Daoy (cell line): ENCODE measurements around the gene ERICH2. TPM values are rescaled to one million over a fixed set of nuclear protein-coding genes. Genes with fewer than 3 reads are reported as not detected.
A peak's percentile ranks its signal among the peaks of the same experiment; 100 is the strongest.
"Not testable (repeated sequence)": the region's sequence is repeated elsewhere in the genome, so short reads cannot be mapped to it uniquely, and the experiment has no call there.

ENCODE experiments used
- DNase-seq: peaks from one replicate; pipeline ENCODE4 v3.0.0-alpha.2; 2015; ENCODE audit warnings: low read depth
- total RNA-seq: library from RNA; depleted of rRNA; stranded (reverse); fragments of >200 nt; shearing (Covaris generic); gene quantifications from 2 replicates; pipeline ENCODE4 v1.2.3, GENCODE V29; 2014; rRNA removed

Gene ERICH2
- 0.42 TPM in 1 of 2 replicates, not detected in the other for total RNA-seq

GRCh38 chr2:170770008-170770605, at the start of gene ERICH2:
TSS of gene ERICH2 (plus strand) at chr2:170770378. CDS start at chr2:170770682, 304 bp downstream.
- peak; percentile 60 for DNase-seq

- DNase-seq = no peak
These were observed 48.5 kb upstream of the ERICH2 start for GRCh38 chr2:170721678-170722077.

- DNase-seq = no peak
These were observed 47.9 kb upstream of the ERICH2 start for GRCh38 chr2:170722301-170722700.

- DNase-seq = no peak
These were observed 46.7 kb upstream of the ERICH2 start for GRCh38 chr2:170723446-170723958.

GRCh38 chr2:170733798-170734600, 36.2 kb upstream of the ERICH2 start:
- DNase-seq = no peak

GRCh38 chr2:170734601-170735000, 35.6 kb upstream of the ERICH2 start:
- DNase-seq = not testable (repeated sequence)

- no peak for DNase-seq
These were observed 33.5 kb upstream of the ERICH2 start for GRCh38 chr2:170736628-170737027.

GRCh38 chr2:170737406-170737805, 32.8 kb upstream of the ERICH2 start:
- DNase-seq = no peak

GRCh38 chr2:170737821-170738220, 32.4 kb upstream of the ERICH2 start:
- DNase-seq = no peak

- peak; percentile 83 for DNase-seq
These were observed 31.1 kb upstream of the ERICH2 start for GRCh38 chr2:170739048-170739447.

GRCh38 chr2:170739507-170740046, 30.6 kb upstream of the ERICH2 start:
- peak; percentile 11 for DNase-seq

- DNase-seq = no peak
These were observed 29.5 kb upstream of the ERICH2 start for GRCh38 chr2:170740660-170741059.

- DNase-seq = no peak
These were observed 28.2 kb upstream of the ERICH2 start for GRCh38 chr2:170742000-170742399.

- no peak for DNase-seq
These were observed 27.2 kb upstream of the ERICH2 start for GRCh38 chr2:170742896-170743529.

- no peak for DNase-seq
These were observed 26.5 kb upstream of the ERICH2 start for GRCh38 chr2:170743530-170744239.

- DNase-seq = no peak
These were observed 25.8 kb upstream of the ERICH2 start for GRCh38 chr2:170744248-170745002.

- no peak for DNase-seq
These were observed 24.9 kb upstream of the ERICH2 start for GRCh38 chr2:170745305-170745704.

- DNase-seq = peak; percentile 63
These were observed 22.3 kb upstream of the ERICH2 start for GRCh38 chr2:170747921-170748320.

GRCh38 chr2:170751555-170751954, 18.6 kb upstream of the ERICH2 start:
- DNase-seq = not testable (repeated sequence)

GRCh38 chr2:170761572-170761971, 8.6 kb upstream of the ERICH2 start:
- DNase-seq = no peak

- no peak for DNase-seq
These were observed 7.4 kb upstream of the ERICH2 start for GRCh38 chr2:170762760-170763159.
